Activated T-helper 9 cell treated with anti-CD3 and anti-CD28 coated beads, Interleukin-2, amount 50 U/mL, for 16 hours (primary cell): ENCODE data around the gene NMBR.
"Not testable (repeated sequence)": the region's sequence is repeated elsewhere in the genome, so short reads cannot be mapped to it uniquely, and the experiment has no call there.

Source experiments
- DNase-seq: peaks from one replicate; pipeline ENCODE4 v3.0.0-alpha.2; 2020; ENCODE audit warnings: low read depth

Gene NMBR

DNA sequence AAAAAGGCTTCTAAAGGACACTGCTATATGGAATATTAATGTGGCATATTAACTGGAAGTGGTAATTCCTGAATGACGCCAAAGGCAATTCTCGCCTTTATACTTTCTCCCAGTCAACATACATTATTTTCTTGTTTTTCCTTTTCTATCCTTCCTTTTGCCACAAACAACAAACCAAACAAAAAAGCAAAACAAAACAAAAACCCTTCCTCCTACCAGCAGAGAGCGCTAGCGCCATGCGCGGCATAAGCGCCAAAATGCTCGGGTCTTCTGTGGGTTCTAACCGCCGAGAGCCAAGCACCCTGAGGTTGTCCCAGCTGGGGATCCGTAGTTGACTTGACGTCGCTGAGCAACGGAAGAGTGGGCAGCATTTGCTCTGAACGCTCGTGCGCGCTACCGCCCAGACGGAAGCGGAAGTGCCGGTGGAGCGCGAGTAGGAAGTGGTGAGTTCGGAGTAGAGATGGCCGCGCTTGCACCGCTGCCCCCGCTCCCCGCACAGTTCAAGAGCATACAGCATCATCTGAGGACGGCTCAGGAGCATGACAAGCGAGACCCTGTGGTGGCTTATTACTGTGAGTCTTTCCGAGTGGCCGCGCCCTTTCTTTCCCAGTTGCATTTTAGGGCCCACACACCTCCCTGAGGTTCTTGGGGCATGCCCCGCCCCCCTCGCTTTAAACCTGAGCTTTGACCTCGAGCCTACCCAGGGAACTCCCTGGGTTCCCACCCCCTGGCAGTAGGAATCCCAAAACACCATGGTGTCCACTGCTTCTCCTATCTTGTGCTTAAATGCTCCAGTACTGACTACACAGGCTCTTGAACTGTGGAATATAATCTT lies at the start of gene NMBR, which contains the start of gene VTA1:
TSS of gene NMBR (minus strand) at position 295 of the 835 bp plus-strand sequence. CDS start 58,464 bp downstream, outside the sequence.
TSS of gene VTA1 (plus strand) at position 436 of the 835 bp plus-strand sequence. CDS start at position 461, 25 bp downstream.
- DNase-seq, result peak; percentile 93

DNA sequence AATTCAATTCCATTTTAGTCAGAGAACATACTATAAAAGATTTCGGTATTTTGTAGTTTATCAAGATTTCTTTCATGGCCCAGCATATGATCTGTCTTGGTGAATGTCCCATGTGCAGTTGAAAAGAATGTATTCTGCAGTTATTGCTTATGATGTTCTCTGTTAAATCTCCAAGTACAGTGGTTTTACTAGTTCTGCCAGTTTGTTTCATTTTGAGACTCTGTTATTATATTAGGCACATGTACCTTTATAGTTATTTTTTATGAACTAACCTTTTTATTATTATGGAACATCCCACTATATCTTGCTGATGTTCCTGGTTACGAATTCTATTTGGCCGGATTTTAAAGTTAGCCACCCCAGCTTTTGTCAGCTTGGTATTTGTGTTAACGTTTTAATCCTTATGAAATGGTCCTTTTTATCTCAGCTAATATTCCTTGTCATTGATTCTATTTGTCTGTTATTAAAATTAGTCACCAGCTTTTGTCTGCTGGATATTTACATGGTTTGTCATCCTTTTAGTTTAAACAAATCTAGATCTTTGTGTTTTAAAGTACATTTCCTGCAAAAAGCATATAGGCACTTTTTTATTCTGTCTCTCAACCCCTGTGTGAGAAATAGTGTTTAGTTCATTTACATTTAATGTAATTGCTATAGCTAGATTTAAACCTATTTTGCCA lies 49.1 kb upstream of the NMBR start:
- DNase-seq, result no peak

DNA sequence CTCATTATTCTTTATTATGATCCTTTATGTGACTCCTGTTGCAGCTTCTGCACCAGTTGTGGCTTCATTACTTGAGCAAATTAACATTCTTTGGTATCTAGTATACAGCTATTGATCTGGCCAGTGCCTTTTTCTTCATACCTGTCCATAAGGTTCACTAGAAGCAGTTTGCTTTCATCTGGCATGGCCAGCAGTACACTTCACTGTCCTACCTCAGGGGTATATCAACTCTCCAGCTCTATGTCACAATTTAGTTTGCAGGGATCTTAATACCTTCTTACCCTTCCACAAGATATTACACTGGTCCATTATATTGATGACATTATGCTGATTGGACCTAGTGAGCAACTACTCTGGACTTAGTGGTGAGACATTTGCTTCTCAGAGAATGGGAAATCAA lies 46.7 kb upstream of the NMBR start:
- no peak for DNase-seq

DNA sequence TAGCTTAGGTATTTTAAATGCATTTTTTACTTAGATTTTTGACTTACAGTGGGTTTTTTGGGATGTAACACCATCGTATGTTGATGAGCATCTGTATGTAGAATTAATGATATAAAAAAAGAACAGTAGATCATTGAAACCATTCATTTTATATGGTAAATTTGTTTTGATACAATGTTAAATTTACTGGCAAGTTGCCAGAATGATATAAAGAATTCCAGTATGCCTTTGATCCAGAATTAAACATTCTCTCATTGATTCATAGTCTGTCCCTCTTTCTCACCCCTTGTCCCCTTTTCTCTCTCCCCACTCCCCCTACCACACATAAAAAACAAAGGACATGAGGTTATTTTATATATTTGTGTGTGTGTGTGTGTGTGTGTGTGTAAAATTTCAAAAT lies 45.4 kb upstream of the NMBR start:
- DNase-seq, result no peak

DNA sequence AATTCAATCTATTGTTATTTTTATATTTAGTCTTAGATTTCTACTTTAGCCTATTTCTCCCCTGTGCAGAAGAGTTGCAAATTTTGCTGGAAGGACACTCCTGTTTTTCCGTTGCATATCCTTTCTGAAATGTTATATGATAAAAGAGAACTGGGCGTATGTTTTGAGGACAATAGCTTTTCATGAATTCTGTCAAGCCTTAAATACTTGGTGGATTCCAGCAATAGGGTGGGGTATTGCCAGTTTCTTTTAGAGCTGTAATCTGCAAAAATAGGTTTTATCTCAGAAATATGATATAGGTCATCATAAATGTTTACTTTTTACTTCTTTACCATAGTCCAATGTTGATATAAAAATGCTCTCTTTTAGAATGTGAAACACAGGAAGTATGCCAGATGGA lies 42.1 kb upstream of the NMBR start:
- DNase-seq, result no peak

DNA sequence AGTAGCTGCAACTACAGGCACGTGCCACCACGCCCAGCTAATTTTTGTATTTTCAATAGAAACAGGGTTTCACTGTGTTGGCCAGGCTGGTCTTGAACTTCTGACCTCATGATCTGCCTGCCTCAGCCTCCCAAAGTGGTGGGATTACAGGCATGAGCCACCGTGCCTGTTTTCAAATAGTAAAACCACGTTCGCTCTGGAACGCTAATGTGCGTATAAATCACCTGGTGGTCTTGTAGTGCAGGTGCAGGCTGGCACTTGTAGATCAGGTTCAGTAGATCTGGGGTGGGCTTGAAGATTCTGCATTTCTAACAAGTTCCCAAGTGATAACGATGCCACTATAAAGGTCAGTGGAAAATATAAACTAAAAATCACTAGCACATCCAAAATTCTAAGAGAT lies 41.4 kb upstream of the NMBR start:
- DNase-seq, result not testable (repeated sequence)

DNA sequence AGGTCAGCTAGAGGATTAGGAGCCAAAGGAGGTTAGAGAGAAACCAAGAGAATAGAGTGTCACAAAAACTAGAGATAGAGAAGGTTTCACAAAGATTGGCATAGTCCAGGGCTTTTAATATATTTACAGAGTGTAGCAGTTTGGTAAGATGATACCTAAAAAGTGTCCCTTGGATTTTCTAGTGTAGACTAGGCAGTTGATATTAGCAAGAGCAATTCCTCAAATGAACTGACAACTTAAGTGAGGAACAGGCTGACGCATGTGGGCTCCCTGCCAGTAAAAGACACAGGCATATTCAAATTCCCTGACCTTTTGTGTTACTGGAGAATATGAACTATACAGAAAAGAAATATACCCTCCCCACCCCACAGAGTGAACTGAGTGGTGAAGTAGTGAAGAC lies 40.3 kb upstream of the NMBR start:
- no peak for DNase-seq

DNA sequence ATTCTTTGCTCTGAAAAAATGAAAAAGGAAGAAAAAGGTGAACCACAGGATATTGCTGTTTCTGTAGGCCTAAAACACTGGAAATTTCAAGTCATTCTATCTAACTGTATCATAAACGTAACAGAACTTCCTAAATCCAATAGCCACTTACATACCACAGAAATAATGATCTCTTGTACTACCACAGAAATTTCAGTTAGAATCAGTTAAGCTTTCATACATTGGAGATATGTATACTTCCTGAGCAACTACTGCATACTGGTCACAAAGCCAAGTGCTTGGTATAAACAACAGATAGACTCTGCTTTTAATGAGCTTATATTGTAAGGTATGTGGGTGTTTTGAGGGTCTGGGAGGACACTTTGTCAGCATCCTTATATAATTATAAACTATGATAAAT lies 38.7 kb upstream of the NMBR start:
- DNase-seq, result no peak

DNA sequence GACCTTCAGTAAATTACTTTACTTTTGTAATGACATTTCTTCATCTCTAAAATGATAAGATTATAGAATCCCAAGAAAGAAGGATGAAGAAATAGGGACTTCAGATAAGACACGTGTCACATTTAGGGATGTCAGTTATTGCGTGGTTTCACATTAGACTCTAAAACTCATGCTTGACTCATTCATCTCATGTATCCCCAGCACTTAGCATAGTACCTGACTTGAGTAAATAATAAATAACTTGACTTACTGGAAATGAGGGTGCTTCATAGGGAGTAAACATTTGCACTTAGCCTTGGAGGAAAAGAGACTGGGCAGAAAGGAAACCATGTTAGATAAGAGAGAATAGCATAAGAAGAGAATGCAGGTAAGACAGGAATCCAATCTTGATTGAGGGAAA lies 37.4 kb upstream of the NMBR start:
- DNase-seq, result no peak

DNA sequence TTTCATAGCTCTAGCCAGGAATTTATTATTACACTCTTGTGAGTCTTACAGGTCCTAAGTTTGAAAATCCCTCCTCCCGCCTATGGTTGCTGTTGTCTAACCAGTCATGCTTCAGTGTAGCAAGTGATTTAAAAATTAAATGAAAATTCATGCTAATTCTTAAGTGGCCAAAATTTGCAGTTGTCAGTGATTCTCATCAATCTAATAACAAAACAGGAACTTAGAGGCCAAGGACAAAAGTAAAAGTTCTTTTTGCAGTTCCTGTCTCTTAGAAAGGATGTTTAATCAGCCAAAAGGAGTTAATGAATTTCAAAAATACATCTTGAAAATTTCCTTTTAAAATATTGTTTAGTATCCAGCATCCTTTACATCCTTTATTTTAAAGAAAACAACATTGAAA lies 36.4 kb upstream of the NMBR start:
- DNase-seq, result no peak

DNA sequence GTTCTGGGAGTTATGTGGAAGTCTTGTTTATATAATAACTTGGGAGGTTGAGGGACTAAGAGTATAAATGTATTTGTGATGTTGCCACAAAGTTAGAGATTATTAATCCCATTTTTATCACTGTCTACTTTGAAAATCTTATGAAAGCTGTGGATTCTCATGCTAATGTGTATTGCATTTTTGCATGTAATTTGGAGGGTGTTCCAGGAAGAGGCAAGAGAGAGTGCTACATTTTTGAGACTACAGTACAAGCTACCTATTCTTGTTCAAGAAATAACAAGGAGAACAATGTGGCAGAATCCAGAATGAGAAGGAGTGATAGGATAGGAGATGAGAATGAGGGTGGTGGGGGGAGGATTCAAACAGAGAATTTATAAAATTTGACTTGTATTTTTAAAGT lies 35.1 kb upstream of the NMBR start:
- no peak for DNase-seq

DNA sequence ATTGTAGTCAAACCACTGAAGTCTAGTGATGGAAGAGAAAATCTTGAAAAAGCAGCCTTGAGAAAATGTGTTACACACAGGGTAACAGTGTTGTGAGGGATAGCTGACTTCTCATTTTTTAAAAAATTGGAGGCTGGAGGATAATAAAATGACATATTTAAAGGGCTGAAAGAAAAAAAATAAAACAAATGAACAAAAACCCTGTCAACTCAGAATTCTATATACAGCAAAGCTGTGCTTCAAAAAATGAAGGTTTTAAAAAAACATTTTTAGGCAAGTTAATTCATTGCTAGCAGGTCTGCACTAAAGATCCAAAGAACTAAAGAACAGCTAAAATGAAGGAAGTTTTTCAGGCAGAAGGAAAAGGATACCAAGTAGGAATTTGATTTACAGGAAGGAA lies 31.2 kb upstream of the NMBR start:
- no peak for DNase-seq

DNA sequence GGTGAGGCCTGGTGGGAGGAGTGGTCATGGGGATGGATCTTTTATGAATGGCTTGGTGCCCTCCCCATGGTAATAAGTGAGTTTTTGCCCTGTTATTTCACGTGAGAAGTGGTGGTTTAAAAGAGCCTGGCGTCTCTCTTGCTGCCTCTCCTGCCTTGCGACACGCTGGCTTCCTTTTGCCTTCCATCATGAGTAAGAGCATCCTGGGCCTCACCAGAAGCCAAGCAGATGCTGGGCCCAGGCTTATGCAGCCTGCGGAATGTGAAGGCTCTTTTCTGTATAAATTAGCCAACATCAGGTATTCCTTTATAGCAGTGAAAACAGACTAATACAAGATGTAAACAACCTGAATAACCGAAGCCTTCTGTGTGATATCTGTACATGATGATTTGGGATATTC lies 27.8 kb upstream of the NMBR start:
- no peak for DNase-seq

DNA sequence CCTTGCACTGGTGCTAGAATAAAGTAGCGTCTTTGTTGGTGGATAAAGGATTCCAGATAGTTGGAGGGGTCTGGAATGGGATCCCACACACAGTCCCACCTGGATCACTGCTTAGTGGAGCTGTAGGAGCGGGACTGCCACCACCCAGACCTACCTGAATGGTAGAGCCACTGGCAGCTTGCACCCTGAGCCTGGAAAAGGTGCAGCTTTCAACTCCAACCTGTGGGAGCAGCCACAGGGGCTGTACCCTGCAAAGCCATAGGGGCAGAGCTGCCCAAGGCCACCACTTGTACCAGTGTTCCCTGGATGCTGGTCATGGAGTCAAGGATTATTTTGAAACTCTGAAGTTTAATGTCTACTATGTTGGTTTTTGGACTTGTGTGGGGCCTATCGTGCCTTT lies 27.1 kb upstream of the NMBR start:
- DNase-seq, result no peak

DNA sequence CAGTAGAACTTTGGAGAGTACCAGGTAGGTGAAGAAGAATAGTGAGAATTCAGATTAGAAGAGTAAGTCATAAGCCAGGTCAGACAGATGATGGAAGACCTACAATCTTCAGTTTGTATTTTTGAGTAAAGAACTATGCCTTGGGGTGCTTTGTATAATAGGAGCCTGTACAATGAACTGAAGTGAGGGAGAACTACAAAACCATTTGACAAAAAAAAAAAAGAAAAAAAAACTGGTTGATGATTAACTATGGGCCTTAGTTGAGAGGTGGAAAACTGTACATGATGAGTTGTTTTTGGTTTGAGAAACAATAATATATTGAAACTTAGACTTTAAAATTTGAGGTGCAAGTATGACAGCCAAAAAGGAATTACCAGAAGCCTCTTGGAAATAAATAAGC lies 25.8 kb upstream of the NMBR start:
- no peak for DNase-seq

DNA sequence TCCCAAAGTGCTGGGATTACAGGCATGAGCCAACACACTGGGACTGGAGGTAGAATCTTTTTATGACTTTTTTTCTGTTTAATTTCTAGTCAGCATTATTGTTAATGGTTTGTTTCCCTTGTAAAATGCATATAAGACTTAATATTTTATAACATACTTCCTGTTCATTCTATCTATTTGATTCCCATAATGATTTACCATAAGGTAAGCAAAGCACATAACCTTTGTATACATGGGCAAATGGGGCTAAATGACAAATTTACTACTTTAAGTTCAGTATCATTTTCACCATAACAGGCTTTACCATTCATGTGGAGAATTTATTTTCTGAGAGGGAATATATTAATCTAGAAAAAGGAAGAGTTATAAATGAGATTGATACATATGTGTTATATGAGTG lies 24.4 kb upstream of the NMBR start:
- DNase-seq, result no peak

DNA sequence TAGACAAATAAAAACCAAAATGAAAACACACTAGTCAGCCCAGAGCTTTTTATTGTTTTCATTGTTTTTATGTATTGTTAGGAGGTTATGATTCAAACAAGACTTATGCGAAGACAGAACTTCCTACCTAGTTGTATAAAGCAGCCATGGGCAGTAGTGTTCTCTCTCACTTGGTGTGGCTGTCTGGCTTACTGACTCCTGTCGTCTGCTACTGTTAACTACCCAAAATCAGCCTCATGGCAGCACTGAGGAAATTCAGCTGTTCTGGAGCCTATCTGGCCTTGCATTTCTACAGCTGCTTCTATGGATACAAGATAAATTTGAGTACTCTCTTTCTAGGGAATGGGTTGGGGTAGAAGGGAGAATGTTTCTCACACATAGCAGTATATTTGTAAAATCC lies 20.6 kb upstream of the NMBR start:
- DNase-seq, result no peak

DNA sequence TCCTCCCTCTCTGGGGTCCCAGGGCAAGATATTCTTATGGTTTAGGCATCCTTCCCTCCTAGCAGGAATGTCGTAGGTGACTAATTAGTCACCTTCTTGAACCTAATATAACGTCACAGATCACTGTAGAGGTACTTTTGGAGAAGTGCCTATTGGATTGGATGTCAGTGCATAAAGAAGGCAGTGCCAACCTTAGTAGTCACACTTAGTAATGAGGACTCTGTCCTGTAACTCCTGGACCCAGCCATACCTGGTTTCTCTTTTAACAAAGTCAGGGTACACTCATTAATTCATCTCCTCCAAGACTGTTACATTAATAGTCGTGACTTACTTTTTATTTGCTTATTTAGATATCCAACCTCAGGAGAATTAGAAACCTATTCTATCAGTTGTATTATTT lies 20.1 kb upstream of the NMBR start:
- no peak for DNase-seq

DNA sequence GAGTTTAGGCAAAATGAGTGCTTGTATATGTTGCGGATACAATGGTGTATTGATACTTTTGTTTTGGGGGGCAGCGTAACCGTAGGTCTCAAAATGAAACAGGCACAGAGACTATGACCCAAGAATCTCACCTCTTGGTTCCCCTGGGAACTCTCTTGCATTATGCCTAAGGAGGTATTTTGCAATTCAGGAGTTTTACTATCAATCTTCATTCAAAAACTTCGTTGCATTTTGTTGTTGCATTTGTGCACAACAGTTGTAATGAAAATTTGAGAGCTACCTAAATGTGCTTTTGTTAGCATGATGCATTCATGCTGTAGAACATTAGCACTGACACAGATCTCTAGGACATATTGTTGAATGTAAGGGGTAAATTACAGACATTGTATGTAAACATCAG lies 18.3 kb upstream of the NMBR start:
- no peak for DNase-seq

DNA sequence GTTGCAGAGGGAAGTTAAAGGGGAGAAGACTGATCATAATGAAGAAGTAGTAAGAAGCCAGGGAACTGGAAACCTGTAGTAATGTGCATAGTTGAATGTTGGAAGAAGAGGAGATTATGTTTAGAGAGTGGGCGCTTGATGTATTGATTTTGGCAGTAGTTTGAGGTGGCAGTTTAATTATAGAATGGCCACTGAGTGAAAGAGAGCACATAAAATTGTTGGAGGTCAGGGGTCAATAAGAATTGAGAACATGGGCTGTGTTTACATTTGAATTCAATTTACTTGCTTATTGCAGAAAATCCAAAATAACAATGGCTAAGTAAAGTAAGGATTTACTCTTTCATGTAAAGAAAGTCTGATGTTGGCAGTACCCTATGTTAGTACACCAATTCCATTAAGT lies 15.9 kb upstream of the NMBR start:
- no peak for DNase-seq

DNA sequence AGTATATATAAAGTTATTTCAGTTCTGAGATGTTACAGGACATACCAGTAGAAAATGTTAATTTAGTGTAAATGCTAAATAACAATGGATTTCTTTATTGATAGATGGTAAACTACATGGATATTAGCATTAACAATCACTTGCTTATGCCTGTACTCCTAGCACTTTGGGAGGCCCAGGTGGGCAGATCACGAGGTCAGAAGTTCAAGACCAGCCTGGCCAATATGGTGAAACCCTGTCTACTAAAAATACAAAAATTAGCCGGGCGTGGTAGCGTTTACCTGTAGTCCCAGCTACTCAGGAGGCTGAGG lies 9.8 kb upstream of the NMBR start:
- DNase-seq, result not testable (repeated sequence)

DNA sequence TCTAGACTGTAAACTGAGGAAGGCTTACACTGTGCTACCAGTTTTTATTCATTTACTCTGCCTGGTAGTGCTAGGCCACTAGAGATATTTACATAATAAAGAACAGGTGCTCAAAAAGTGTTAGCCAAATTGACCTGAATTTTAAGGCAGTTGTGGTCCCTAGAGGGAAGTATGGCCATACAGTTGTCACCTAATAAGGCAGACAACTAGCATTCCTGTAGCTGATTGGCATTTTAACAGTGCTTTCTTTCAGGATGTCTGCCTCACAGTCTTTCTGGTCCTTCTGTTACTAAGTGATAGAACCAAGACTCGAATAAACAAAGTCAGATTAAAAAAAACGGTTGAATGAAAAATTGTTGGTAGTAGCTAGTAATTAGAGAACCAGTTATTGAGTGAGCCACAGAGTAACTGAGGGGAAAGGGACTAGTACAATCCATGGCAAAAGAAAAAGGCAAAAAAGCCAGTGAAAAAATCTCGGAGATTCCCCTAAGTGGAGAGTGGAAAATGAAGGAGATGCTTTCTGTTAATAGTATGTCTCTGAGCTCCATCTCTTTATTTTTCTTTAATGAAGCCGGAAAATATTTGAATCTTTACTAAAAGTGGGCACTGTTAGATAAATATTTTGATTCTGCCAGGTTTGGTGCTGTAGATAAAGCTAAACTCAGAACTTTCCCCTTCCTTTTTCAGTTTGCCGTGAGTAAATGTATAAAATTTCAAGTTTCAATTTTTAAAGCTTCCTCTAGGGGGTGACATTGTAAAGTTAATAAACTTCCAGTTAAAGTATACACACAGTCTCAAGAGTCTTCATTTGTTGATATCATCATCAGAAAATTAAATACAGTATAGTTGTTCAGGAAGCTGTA lies 9.2 kb upstream of the NMBR start:
- DNase-seq, result no peak

DNA sequence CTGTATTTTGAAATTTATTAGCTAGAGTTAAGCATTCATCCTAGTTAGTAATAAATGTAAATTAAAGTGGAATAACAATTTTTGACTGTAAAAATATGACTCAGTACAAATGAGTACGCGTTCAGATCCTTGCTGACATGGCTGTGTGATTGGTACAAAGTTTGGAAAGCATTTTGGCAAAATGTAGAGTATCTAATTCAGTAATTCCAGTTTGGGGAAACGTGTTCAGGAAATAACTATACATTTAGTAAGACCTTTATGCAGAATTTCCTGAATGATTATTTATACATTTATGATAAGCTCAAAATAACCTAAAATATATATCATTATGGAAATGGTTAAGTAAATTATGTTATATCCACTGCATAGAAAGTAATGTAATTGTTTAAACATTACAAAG lies 8.2 kb upstream of the NMBR start:
- DNase-seq, result no peak
